ENCODE results near the gene SLC38A6. TPM values are rescaled to one million over a fixed set of nuclear protein-coding genes. Genes with fewer than 3 reads are reported as not detected.

SLC38A6 gene
- total RNA-seq: 63.5 TPM

DNA sequence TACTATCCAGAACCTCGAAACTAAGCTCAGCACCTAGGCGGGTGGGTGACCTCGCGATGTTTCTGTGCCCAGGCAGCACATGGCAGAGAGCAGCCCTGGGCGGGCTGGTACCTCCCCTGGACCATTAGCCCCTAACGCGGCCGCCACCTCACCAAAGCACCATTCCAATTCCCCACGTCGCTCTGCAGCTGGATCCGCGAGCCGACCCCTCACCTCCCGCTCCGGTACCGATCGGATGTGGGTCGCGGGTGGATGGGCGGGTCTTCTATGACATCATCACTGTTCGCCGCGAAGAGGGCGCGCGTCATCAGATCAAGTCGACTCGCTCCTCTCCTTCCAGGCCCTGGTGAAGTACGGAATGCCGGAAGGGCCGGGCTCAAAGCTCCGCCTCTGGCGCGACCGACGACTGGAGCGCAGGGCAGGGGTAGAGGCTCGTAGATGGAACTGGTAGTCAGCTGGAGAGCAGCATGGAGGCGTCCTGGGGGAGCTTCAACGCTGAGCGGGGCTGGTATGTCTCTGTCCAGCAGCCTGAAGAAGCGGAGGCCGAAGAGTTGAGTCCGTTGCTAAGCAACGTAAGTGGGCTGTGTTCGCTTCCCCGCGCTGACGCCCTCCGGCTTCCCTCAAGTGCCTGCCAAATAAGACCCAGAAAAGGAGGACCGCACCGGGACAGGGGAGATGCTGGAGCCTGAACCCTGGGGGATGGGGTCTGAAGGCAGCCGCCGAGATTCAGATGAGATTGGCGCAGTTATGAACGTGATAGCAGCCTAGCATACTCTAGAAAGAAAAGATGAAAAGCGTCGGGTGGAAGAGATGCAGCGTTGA lies at the start of gene SLC38A6, which contains the start of gene TRMT5:
SLC38A6 (plus strand) TSS at position 435 of the 822 bp plus-strand sequence; CDS start at position 468, 33 bp downstream.
TRMT5 (minus strand) TSS at position 269 of the 822 bp plus-strand sequence; CDS start at position 163, 106 bp downstream.
- peak; percentile 90 for DNase-seq

- no peak for DNase-seq
Observed at GRCh38 chr14:60933920-60934655, 47.0 kb upstream of the SLC38A6 start.

DNA sequence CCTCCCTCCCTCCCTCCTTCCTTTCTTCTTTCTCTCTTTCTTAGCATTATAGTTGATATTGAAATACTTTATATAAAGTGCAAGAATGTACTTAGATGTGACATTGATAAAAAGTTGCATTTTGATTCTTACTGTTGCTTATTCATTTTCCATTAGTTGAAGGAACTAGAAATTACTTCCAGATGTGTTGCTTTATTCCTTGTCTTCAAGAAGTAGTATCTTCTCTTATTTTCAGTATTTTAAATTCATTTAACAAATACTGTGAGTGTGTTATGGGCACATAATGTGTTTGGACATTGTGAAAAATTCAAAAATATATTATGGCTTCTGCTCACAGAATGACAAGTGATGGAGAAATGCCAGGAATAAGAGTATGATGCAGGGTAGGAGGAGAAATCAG lies 45.7 kb upstream of the SLC38A6 start:
- DNase-seq: no peak

DNA sequence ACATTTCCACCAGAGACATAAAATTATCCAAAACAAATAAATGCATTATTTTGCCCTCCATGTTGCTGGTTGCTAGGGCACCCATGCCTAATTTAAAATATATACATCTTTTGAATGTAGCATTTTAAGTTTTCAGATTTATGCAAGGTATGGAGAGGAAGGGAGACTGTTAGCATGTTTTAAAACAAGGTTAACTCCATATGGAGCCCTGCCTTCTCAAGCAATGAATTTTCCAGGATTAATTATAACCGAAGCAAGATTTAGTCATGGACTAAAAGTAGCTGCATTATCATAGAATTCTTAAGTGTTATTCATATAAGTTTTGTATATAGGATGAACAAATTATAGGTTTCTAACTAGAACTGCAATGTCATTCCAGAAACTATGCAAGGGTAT lies 37.4 kb upstream of the SLC38A6 start:
- no peak for DNase-seq

DNA sequence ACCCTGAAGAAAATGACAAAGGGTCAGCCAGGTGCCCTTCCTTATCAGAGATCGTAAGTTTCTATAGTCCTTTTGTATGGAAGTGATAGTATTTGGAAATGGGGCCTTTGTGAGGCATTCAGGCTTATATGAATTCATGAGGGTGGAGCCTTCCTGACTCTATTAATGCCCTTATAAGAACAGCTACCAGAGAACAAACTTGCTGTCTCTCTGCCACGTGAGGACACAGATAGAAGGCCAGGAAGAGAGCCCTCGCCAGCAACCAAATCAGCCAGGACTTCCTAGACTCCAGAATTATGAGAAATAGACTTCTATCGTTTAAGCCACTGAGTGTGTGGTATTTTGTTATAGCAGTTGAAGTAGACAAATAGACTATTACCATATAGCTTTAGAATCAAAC lies 36.8 kb upstream of the SLC38A6 start:
- no peak for DNase-seq

GRCh38 chr14:60945984-60946383 lies 35.1 kb upstream of the SLC38A6 start:
- no peak for DNase-seq

DNA sequence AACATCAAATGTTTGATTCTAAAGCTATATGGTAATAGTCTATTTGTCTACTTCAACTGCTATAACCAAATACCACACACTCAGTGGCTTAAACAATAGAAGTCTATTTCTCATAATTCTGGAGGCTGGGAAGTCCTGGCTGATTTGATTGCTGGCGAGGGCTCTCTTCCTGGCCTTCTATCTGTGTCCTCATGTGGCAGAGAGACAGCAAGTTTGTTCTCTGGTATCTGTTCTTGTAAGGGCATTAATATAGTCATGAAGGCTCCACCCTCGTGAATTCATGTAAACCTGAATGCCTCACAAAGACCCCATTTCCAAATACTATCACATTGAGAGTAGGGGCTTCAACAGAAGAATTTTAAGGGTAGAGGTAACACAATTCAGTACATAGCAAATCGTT lies 34.3 kb upstream of the SLC38A6 start:
- DNase-seq: no peak

DNA sequence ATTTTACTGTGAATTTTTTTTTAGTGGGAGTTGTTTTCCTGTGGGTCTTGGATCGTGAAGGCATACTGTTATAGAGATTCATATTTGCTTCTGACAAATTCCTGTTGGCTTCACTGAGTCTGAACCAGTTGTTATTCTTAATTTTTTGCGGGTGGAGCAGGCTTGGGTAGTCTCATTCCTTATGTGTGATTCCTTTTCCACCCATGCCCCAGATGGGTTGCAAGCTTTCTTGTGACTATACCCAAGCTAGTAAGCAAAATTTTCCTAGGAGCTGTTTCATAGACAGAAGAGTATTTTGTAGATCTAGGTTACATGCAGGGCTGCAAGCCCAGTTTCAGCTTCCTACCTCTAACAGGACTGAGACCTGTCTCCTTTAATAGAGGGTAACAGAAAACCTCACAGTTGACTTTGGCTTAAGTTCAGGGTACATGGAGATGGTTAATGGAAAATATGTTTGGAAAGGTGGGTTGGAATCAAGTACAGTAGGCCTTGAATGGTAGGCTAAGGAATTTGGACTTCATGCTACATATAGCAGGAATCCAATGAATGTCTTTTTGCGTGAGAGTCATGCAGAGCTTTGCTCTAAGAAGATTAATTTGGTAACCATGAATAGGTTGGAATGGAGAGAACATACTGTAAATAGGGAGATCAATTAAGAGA lies 29.1 kb upstream of the SLC38A6 start:
- no peak for DNase-seq

- no peak for DNase-seq
Observed at GRCh38 chr14:60956202-60956601, 24.8 kb upstream of the SLC38A6 start.

DNA sequence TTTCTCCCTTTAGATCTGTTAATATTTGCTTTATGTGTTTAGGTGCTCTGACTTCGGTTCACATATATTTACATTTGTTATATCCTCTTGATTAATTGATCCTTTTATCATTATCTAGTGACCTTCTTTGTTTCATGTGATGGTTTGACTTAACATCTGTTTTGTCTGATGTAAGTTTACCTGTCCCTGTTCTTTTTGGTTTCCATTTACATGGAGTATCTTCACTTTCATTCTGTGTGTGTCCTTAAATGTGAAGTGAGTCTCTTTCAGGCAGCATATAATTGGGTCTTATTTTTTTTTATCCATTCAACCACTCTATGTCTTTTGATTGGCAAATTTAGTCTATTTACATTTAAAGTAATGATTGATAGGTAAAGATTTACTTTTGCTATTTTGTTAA lies 24.4 kb upstream of the SLC38A6 start:
- no peak for DNase-seq

GRCh38 chr14:60958146-60958545 lies 22.9 kb upstream of the SLC38A6 start:
- DNase-seq: no peak

DNA sequence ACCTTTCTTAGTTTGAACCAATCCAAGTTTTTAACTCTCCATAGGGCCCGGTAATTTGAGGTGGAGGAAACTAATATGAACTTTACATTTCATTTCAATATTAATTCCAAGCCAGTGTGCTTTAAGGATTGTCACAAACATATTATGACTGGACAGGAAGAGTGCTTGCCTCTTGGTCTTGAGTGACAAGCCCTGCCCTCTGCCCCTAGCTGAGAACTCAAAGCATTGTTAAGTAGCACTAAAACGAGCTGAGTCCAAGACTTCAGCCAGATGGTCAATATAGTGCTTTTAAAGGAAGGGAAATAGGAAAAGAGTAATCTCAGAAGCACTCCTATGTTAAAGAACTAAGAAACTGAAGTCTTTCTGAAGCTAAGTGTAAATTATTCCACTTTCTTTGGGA lies 17.3 kb upstream of the SLC38A6 start:
- DNase-seq: no peak

- no peak for DNase-seq
Observed at GRCh38 chr14:60964904-60965303, 16.1 kb upstream of the SLC38A6 start.

- DNase-seq: no peak
Observed at GRCh38 chr14:60965402-60965801, 15.6 kb upstream of the SLC38A6 start.

DNA sequence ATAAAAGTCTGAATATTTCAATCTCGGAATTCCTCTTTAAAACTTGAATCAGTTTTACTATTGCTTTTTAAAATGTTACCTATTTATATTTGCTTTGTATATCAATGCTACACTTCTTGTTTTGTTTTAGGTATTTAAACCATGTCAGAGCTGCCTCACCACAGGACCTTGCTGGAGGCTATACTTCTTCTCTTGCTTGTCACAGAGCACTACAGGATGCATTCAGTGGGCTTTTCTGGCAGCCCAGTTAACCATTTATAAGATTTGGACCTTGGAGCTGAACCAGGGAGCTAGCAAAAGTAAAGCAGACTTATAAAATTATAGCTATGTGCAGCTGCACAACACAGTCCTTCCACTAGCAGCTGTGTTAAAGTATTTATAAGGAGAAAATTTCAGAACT lies 12.9 kb upstream of the SLC38A6 start:
- no peak for DNase-seq

DNA sequence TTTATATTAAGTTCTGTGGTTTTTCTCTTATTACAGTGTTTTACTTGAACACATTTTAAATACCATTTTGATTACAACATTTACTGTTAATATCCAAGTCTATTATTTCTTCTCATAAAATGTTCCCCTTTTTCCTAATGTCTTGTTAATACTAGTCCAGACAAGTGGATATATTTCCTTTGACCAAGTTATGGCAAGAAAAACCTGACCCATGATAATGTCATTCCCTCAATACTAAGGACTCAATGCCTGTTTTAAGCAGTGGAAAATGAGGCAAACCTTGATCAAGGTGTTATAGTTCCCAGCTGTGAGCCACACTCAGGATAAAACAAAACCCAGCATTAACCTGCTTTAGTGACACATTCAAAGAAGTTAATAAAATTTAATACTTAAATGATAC lies 12.4 kb upstream of the SLC38A6 start:
- DNase-seq: no peak

DNA sequence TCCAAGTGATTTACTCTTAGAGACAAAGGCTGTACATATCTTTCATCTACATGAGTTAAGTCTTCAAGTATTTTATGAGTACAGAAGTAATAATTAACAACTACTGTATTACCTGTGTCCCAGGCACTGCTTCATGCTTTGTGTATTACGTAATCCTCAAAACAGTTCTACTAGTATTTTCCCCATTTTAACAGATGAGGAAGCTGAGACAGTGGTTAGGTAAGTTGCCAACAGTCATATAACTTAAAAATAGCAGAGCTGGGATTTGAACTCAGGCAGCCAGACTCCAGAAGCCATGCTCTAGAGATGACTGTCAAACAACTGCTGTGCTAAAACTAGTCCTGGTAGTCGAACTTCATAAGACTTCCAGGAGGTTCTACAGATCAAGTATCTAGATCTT lies 10.9 kb upstream of the SLC38A6 start:
- DNase-seq: no peak

GRCh38 chr14:60971271-60971670 lies 9.8 kb upstream of the SLC38A6 start:
- no peak for DNase-seq

- DNase-seq: no peak
Observed at GRCh38 chr14:60972295-60972694, 8.8 kb upstream of the SLC38A6 start.

GRCh38 chr14:60973070-60973469 lies 8.0 kb upstream of the SLC38A6 start:
- DNase-seq: no peak

- no peak for DNase-seq
Observed at GRCh38 chr14:60974090-60974651, 6.9 kb upstream of the SLC38A6 start.

DNA sequence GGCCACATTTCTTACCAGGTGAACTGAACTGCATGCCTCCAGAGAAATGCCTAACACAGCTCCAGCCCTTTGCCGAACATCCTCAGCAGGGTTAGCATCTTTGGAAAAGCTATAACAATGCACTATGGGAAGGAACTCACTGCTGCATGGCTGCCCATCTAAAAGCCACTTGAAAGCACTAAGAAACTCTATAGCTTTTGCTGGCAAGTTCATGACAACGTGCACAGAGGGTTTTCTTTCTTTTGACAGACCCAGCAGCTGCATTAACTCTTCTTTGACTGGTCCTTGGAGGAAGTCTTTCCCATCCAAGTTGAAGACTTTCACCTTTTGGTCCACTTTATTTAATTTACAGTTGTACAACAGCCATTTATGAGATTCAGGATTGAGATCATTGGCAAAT lies 5.5 kb upstream of the SLC38A6 start:
- no peak for DNase-seq

DNA sequence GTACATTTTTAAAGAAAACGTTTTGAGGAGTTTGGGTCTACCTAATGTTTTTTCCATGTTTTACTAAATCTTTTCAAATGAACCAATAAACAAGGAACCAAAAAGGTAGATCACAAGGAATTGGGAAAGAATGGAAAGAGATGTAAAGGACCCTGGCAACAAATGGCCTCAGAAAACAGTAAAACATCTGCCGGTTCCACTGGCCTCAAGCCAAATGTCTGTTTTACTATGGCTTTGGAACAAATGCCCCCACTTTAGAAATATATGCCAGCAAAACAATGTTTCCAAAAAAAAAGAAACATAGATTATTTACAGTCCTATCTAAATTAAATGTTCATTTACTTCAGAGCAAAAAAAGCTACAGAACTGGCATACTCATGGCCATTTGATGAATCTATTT lies 3.2 kb upstream of the SLC38A6 start:
- no peak for DNase-seq

Measured in occipital lobe (tissue), 2 donors.